ENCODE results near the gene TXNRD1. TPM values are rescaled to one million over a fixed set of nuclear protein-coding genes. Genes with fewer than 3 reads are reported as not detected.
A peak's percentile ranks its signal among the peaks of the same experiment; 100 is the strongest.

TXNRD1 gene
- total RNA-seq, 1 donor from 2014 or later: 105 TPM

DNA sequence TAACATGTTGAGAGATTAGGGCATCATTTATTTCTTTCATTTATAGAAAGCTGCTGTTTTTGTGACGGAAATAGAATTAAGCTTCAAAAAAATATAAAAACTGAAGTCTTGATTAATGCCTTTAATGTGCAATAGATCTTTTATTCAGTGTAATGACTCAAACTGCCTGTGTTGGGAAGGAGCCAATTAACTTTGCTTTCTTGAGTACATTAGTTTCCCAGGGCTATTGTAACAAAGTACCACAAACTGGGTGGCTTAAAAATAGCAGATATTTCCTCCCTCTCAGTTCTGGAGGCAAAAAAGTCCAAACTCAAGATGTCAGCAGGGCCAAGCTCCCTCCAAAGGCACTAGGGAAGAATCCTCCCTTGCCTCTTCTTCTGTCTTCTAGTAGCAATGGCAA, 124.6 kb downstream of the TXNRD1 start:
- H3K27me3 Mint-ChIP-seq (ENCODE audit: unreplicated experiment): no peaks in the 10 kb centered on the region
- H3K27ac Mint-ChIP-seq (ENCODE audit: unreplicated experiment): no peak overlapping the region
- TF ChIP-seq, protein P1, sequence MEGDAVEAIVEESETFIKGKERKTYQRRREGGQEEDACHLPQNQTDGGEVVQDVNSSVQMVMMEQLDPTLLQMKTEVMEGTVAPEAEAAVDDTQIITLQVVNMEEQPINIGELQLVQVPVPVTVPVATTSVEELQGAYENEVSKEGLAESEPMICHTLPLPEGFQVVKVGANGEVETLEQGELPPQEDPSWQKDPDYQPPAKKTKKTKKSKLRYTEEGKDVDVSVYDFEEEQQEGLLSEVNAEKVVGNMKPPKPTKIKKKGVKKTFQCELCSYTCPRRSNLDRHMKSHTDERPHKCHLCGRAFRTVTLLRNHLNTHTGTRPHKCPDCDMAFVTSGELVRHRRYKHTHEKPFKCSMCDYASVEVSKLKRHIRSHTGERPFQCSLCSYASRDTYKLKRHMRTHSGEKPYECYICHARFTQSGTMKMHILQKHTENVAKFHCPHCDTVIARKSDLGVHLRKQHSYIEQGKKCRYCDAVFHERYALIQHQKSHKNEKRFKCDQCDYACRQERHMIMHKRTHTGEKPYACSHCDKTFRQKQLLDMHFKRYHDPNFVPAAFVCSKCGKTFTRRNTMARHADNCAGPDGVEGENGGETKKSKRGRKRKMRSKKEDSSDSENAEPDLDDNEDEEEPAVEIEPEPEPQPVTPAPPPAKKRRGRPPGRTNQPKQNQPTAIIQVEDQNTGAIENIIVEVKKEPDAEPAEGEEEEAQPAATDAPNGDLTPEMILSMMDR (IDR thresholded peaks at IDR 0.05; ENCODE audit: unreplicated experiment): no peak
- H3K4me1 Mint-ChIP-seq (ENCODE audit: unreplicated experiment): no peaks in the 10 kb centered on the region
- DNase-seq (ENCODE audit: low spot score): no peak
- peaks cover 26% of the 10 kb centered on the region for H3K36me3 Mint-ChIP-seq (ENCODE audit: low read depth, unreplicated experiment)
- H3K9me3 Mint-ChIP-seq (ENCODE audit: unreplicated experiment): no peaks in the 10 kb centered on the region
- H3K4me3 Mint-ChIP-seq (ENCODE audit: unreplicated experiment): no peak overlapping the region

DNA sequence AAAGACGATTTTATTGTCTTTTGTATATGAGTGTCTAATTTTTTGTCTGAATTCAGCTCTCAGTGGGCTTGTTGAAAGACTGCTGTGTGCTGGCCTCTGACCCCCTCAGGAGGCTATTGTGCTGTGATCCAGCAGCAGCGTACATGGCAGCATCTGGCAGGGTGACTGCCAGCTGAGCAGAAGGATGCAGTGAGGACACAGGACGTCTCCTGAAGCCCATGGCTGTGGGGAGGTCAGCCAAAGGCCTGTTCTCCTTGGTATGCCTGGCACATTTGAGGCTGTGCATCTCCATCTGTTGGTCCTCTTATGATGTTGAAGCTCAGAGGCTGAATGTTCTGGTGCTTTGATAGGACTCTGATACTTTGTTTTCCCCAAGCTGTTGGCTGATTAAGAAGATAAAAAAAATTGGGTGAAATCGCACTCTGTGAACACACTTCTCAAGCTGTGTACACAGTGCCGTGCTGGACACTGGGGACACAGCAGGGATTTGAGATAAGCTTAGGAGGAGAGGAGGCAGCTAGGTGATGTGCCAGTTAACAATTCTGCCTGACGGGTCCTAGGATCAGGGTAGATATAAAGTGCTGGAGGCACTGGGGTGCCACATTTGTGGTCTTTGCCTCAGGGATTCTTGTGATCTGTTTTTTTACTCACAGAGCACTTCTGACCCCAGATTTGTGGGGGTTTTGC, 125.5 kb downstream of the TXNRD1 start:
- Mint-ChIP-seq H3K4me1 (ENCODE audit: unreplicated experiment) (no peaks in the 10 kb centered on the region), H3K36me3 (ENCODE audit: low read depth, unreplicated experiment) (peaks cover 26% of the 10 kb centered on the region), H3K27me3 (ENCODE audit: unreplicated experiment) (no peaks in the 10 kb centered on the region), H3K9me3 (ENCODE audit: unreplicated experiment) (no peaks in the 10 kb centered on the region), H3K27ac (ENCODE audit: unreplicated experiment) (no peak overlapping the region), H3K4me3 (ENCODE audit: unreplicated experiment) (no peak overlapping the region)
- DNase-seq (ENCODE audit: low spot score): no peak
- TF ChIP-seq, protein P1 (IDR thresholded peaks at IDR 0.05; ENCODE audit: unreplicated experiment): no peak

DNA sequence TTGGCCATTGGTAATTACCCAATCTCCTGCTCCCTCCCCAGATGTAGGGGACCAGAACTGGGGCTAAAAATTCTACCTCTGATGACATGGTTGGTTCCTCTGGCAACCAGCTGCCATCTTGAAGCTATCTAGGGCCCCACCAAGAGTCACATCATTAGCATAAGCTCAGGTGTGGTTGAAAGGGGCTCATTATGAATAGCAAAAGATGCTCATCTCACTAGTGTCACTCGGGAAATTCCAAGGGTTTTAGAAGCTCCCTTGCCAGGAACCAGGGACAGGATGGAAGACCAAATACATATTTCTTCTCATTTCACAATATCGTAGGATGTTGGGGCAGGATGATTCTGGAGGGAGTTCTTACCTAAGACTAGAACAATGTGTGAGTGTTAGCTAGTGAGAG, 126.6 kb downstream of the TXNRD1 start:
- H3K9me3 Mint-ChIP-seq (ENCODE audit: unreplicated experiment): no peaks in the 10 kb centered on the region
- peaks cover 27% of the 10 kb centered on the region for H3K36me3 Mint-ChIP-seq (ENCODE audit: low read depth, unreplicated experiment)
- H3K4me1 Mint-ChIP-seq (ENCODE audit: unreplicated experiment): no peaks in the 10 kb centered on the region
- no peak overlapping the region for H3K4me3 Mint-ChIP-seq (ENCODE audit: unreplicated experiment)
- no peak for DNase-seq (ENCODE audit: low spot score)
- no peak overlapping the region for H3K27ac Mint-ChIP-seq (ENCODE audit: unreplicated experiment)
- TF ChIP-seq, protein P1 (IDR thresholded peaks at IDR 0.05; ENCODE audit: unreplicated experiment): no peak
- no peaks in the 10 kb centered on the region for H3K27me3 Mint-ChIP-seq (ENCODE audit: unreplicated experiment)

DNA sequence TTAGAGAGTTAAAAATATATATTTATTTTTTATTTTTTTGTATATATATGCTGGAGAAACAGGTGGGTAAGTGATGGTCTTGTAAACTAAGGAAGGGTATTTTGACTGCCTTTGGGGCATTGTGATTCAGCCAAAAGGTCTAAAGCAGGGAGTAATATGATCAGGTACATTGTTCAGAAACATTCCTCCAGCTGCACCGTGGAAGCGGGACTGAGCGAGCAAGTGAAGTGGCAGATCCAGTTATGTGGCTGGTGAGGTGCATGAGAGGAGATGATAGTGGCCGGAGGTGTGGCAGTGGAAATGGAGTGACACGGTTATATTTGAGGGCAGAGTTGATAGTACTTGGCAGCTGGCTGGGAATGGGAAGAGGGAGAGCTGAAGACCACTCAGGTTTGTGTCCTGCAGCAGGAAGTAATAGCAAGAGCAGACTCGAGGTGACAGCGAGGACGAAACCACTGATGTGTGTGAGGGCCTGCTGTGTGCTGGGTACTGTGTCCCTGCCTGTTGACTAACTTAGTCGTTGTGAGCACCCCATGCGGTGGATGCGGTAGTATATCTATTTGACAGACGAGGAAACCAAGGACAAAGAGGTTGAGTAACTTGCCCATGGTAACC, 127.2 kb downstream of the TXNRD1 start:
- TF ChIP-seq, protein P1 (IDR thresholded peaks at IDR 0.05; ENCODE audit: unreplicated experiment): no peak

DNA sequence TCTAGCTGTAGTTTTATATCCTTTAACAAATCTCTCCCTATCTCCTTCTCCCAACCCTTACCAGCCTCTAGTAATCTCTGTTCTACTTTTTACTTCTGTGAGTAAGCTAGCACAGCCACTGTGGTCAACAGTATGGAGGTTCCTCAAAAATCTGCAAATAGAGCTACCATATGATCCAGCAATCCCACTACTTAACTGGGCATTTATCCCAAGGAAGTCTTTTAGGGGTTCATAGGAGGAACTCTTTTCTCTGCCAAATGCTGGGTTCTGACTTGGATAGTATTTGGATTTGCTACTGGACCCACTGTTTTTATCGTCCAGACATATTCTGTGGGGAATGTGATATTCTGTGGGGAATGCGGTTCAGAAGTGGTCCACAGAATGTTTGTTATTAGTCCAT, 129.1 kb downstream of the TXNRD1 start:
- Mint-ChIP-seq H3K36me3 (ENCODE audit: low read depth, unreplicated experiment) (peaks cover 31% of the 10 kb centered on the region), H3K27me3 (ENCODE audit: unreplicated experiment) (no peaks in the 10 kb centered on the region), H3K4me3 (ENCODE audit: unreplicated experiment) (no peak overlapping the region), H3K4me1 (ENCODE audit: unreplicated experiment) (no peaks in the 10 kb centered on the region), H3K9me3 (ENCODE audit: unreplicated experiment) (no peaks in the 10 kb centered on the region), H3K27ac (ENCODE audit: unreplicated experiment) (no peak overlapping the region)
- TF ChIP-seq, protein P1 (IDR thresholded peaks at IDR 0.05; ENCODE audit: unreplicated experiment): no peak
- no peak for DNase-seq (ENCODE audit: low spot score)

More for the DNA sequence above, 127.2 kb downstream of the TXNRD1 start:
- Mint-ChIP-seq H3K9me3 (ENCODE audit: unreplicated experiment) (no peaks in the 10 kb centered on the region), H3K4me3 (ENCODE audit: unreplicated experiment) (peak overlapping the region; percentile 37), H3K36me3 (ENCODE audit: low read depth, unreplicated experiment) (peaks cover 32% of the 10 kb centered on the region), H3K27me3 (ENCODE audit: unreplicated experiment) (no peaks in the 10 kb centered on the region), H3K4me1 (ENCODE audit: unreplicated experiment) (no peaks in the 10 kb centered on the region), H3K27ac (ENCODE audit: unreplicated experiment) (no peak overlapping the region)
- DNase-seq (ENCODE audit: low spot score): no peak
